ENCODE data around the gene GABRG3. TPM values are rescaled to one million over a fixed set of nuclear protein-coding genes. Genes with fewer than 3 reads are reported as not detected.

GABRG3 gene
- total and polyA plus RNA-seq, 10 of the 15 experiments (the other 5 are each of a cell fraction or from before 2014, with no cell fraction given) = 0.15 TPM; not detected in 9

DNA sequence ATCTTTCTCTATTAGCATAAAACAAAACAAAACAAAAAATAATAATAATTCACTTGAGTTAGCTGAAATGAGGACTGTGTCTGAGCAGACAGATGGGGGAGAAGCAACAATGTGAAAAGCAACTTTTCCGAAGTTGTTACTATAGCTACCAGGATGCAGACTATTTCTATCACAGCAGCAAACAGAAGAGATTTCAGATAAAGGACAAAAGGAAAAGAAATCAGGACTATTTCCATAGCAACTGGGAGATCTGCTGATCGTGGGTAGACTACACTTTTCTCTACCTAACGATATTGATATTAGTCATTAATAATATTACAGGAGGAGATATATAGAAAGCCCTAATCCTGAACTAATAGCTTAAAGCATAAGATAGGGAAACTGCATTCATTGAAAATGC is 321.7 kb downstream of the GABRG3 start:
- Histone ChIP-seq H3K79me2 (ENCODE audit: control insufficient read depth, insufficient read depth, low read length) (no peaks in the 10 kb centered on the region), H3K27ac (ENCODE audit: control insufficient read depth, insufficient read depth) (no peak overlapping the region), H4K20me1 (ENCODE audit: control insufficient read depth, insufficient read depth) (no peaks in the 10 kb centered on the region), H3K4me1 (ENCODE audit: control insufficient read depth, insufficient read depth, low read length) (no peaks in the 10 kb centered on the region), H3K4me3 (no peak overlapping the region), H3K9ac (ENCODE audit: control insufficient read depth, insufficient read depth, low read length) (no peak overlapping the region), H3K4me2 (ENCODE audit: control insufficient read depth, insufficient read depth) (no peak overlapping the region), H3K36me3 (ENCODE audit: control insufficient read depth in 2 of 2, insufficient read depth in 2 of 2, low read length in 1 of 2) (no peaks in the 10 kb centered on the region), H2AFZ (ENCODE audit: control insufficient read depth, low read depth, low read length) (no peak overlapping the region), H3K27me3 (replicated peaks in 1 of 2; ENCODE audit: control insufficient read depth in 2 of 2, insufficient read depth in 2 of 2, low read length in 1 of 2) (no peaks in the 10 kb centered on the region), H3K9me3 (replicated peaks; ENCODE audit: control insufficient read depth, insufficient read depth, low read length) (no peaks in the 10 kb centered on the region; the same call in 2 of the 3 replicates)
- no TSS peak for BruUV-seq (replicated peaks)
- intact Hi-C loops (cut with micrococcal nuclease; ENCODE audit: unreplicated experiment) = no loop called here
- ChIA-PET CTCF (no interaction called here), POLR2A (no interaction called here), RAD21 (ENCODE audit: unreplicated experiment) (no interaction called here), SMC1A (ENCODE audit: uncharacterized antibody, unreplicated experiment) (no interaction called here)
- ATAC-seq (no peak), DNase-seq (ENCODE audit: low read depth, low spot score) (no peak), FAIRE-seq (no peak)
- in situ Hi-C loops (cut with MboI) = no loop called here
- 14% methylated on average over 3 of the region's 3 CpGs for WGBS (ENCODE audit: insufficient coverage, insufficient replicate concordance, low lambda C conversion rate, missing lambda C conversion rate)
- TF ChIP-seq NR2C1 (IDR thresholded peaks at IDR 0.05) = no peak
- no peak for TF ChIP-seq MEF2B (IDR thresholded peaks at IDR 0.05; ENCODE audit: partially characterized antibody, poor library complexity, severe bottlenecking)
- no peak for TF ChIP-seq IKZF2 (IDR thresholded peaks at IDR 0.05)
- TF ChIP-seq SUZ12 (IDR thresholded peaks at IDR 0.05; ENCODE audit: unreplicated experiment) = no peak
- TF ChIP-seq, protein P1, sequence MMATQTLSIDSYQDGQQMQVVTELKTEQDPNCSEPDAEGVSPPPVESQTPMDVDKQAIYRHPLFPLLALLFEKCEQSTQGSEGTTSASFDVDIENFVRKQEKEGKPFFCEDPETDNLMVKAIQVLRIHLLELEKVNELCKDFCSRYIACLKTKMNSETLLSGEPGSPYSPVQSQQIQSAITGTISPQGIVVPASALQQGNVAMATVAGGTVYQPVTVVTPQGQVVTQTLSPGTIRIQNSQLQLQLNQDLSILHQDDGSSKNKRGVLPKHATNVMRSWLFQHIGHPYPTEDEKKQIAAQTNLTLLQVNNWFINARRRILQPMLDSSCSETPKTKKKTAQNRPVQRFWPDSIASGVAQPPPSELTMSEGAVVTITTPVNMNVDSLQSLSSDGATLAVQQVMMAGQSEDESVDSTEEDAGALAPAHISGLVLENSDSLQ (IDR thresholded peaks at IDR 0.05) = no peak
- no peak for TF ChIP-seq FOXK2 (IDR thresholded peaks at IDR 0.05)
- no peak for TF ChIP-seq TCF12 (IDR thresholded peaks at IDR 0.05; ENCODE audit: low read depth, low read length)
- TF ChIP-seq, protein P2, sequence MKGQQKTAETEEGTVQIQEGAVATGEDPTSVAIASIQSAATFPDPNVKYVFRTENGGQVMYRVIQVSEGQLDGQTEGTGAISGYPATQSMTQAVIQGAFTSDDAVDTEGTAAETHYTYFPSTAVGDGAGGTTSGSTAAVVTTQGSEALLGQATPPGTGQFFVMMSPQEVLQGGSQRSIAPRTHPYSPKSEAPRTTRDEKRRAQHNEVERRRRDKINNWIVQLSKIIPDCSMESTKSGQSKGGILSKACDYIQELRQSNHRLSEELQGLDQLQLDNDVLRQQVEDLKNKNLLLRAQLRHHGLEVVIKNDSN (IDR thresholded peaks at IDR 0.05; ENCODE audit: borderline replicate concordance, extremely low read length, insufficient read depth, low read depth, low read length) = no peak
- no peak for TF ChIP-seq MXI1 (IDR thresholded peaks at IDR 0.05; ENCODE audit: low read depth, low read length)
- no peak for TF ChIP-seq LARP7 (IDR thresholded peaks at IDR 0.05)
- no peak for TF ChIP-seq IKZF1 (conservative IDR thresholded peaks at IDR 0.05)
- TF ChIP-seq RAD51 (IDR thresholded peaks at IDR 0.05) = no peak
